GM19351 (cell line): Measurements from ENCODE around the gene ARL4C.
A peak's percentile ranks its signal among the peaks of the same experiment; 100 is the strongest.

Experiments
- ATAC-seq: cut with Tn5 transposase; IDR thresholded peaks from one replicate; pipeline ENCODE4 v1.9.1; 2021; ENCODE audit warnings: mild to moderate bottlenecking, moderate library complexity; ENCODE audit not compliant: unreplicated experiment

The ARL4C gene

DNA sequence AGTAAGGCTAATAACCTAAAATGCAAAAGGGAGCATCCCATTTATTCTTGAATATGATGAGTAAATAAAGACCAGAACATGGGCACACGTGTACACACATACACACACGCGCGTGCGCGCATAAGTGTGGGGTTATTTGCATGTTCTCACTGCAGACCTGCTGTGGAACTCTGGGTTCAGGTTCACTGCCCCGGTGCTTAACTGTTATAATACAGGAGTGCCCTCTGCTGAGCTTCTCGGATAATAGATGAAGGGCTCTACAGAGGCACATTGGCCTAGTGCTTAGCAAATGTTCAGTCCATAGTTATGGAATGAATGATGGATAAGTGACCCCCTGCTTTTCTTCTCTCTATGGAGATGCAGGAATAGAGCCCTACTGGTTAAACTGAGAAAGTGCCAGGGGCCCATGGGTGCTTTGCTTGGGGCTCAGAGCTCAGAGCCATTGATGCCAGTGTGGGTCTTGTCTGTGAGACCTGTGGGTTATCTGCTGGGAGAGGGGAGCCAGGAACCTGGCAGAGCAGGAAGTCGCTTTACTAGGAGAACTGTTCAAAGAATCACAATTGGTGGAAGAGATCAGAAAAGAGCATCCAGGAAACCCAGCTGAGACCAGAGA lies 3.6 kb upstream of the ARL4C start:
- ATAC-seq = peak; percentile 53

GRCh38 chr2:234497594-234498235 lies 834 bp upstream of the ARL4C start:
- ATAC-seq = no peak

DNA sequence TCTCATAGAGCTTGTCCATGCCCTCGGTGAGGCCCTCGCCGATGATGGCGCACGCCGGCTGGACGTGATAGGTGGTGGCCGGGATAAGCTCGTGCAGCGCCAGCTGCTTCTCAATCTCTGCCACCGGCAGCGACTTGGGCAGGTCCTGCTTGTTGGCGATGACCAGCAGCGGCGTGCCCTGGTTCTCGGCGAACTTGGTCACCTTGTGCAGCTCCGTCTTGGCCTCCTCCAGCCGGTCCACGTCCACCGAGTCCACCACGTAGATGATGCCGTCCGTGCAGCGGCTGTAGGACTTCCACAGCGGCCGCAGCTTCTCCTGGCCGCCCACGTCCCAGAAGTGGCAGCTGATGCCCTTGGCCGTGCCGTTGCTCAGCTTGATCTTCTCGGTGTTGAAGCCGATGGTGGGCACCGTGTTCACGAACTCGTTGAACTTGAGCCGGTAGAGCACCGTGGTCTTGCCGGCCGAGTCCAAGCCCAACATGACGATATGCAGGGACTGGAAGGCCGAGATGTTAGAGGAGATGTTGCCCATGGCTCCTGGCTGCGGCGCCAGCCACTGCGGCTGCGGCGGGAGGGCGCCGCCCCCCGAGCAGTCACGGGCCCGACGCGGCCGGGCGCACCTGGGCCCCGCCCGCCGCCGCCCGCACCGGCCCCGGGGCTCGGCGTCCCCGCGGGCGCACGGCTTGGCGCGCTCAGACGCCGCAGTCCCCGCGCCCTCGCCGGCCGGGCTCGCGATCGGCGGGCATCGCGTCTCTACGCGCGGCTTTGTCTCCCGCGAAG lies 636 bp downstream of the ARL4C start:
- ATAC-seq = peak; percentile 47

GRCh38 chr2:234495251-234496054 lies 1.4 kb downstream of the ARL4C start:
- ATAC-seq = no peak

DNA sequence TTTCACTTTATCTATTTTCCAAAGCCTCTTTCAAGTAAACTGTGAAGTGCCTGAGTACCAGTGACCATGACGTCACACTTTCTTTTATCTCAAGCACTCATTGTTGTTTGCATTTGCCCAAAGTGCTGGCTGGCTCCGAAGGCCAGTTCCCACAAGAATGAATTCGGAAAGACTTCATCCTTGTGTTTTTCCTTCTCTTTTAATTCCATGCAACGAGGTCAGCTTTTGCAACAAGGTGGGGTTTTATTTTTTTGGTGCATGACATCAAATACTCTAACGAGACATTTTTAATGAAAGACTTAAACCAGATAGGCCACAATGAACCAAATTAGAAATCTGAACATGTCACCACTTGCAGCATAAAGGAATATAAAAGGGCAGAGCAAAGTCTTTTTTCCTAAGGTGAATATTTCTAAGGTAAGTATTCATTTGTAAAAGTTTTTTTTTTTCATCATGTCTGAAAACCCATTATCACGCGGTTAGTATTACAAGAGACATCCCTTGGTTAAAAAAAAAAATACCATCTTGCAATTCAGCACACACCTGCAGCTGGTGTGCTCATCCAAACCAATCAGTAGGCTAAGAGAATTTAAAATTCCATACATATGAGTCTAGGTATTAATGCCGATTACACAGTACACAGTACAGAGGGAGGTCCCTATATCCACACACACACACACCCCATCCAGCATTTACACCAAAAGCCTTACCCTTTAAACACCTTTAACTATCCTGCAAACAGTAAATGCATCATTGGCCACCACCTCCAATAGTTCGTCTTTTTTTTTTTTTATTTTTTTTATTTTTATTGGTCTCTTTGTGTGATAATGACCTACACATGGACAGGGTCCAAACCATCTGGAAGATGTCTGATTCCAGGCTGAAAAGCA lies 2.3 kb downstream of the ARL4C start:
- no peak for ATAC-seq

DNA sequence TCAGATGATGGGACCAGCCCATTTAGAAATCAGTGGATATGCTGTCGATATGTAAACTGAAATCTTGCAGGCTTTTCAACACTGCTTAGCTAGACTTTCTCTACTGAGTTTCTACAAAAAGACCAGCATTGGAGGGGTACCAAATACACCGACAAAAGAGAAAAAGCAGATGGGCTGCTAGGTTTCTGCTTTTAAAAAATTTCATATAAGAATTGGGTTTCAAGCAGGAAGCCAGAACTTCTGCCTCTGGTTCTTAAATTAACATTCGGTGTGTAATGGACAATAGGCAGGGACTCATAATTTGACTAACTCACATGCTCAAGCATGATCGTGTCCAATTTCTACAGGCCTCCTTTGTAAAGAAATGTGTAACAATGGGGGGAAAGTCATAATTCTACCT lies 3.1 kb downstream of the ARL4C start:
- ATAC-seq = no peak

DNA sequence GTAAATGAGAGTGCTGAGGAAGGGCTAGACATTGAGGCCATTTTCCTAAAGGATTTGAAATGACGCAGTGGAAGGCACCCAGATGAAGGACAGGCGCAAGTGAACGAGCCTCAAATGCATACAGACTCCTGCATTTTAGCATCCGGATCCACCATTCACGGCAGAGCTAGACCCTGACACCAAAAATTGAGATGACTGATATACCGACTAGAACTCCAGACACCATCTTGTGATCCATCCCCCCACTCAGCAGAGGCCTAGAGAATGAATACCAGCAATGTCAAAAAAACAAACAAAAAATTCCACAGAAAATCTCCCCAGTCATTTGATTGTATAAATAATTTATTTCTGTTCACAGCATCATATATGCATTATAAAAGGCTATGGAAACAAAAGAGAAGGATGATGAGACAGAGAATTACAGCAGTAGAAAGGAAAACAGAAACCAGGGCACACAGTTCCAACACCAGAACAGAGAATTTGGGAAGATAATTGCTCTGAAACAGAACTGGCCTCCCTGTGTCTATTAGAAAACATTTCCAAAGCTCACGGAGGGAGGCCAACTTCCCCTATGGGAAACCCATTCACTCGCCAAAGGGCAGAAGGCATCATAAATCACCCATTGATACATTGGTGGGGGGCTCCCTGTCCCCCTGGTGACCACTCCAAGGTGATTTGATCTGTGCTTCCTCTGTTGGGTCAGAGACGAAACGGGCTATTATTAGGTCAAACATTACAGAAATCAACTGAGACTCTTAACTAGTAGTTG lies 4.0 kb downstream of the ARL4C start:
- ATAC-seq = no peak

DNA sequence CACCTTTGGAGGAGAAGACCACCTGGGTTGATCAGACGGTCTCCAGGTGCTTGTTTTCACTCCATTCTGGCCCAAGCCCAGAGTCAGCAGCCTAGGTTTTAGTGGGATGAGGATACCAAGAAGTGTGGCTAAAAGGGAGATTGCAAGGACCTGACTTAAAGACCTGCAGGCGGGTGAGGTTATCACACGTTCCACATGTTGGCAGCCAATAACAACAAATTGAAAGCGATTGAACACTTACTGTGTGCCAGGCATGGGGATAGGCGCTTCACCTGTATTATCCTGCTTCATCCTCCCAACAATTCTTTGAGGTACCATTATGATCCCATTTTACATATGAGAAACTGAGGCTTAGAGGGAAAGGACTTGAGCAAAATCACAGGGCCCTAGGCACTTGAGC lies 5.0 kb downstream of the ARL4C start:
- no peak for ATAC-seq

DNA sequence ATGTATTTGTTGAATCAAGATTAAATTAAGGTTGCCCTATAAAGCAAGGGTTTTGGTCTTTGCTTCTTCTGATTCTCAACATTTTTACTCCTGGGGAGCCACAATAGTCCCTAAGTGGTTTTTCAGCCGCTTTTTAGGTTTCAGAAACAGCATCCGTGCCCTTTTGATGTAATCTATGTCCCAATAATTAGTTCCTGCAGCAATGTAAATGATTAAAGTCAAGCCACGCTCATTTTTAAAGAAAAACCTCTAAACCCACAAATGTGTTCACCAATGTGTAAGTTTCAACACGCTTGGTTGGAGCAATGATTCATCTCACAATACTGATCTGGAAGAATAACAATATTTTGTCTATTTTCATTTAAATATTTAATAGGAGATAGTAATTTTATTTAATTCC lies 5.6 kb downstream of the ARL4C start:
- no peak for ATAC-seq

- ATAC-seq = peak; percentile 44
These were observed 6.4 kb downstream of the ARL4C start for GRCh38 chr2:234490271-234491091.

GRCh38 chr2:234488913-234489451 lies 7.9 kb downstream of the ARL4C start:
- peak; percentile 77 for ATAC-seq

DNA sequence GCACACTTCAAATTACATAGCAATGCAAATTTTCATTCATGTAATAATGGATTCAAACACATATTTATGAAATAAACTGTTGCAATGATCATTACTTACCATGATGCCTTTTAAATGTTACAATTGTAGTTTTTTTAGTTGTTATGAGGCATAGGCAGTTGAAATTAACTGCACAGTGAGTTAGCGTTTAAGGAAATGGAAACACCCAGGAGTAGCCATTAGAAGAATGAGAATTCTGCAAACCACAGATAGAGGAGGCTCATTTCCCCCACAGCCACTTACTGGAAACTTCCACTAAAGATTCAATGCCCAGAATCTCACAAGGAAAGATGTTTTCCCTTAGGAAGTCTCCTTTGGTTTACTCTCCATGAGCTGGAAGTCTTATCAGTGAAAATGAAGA lies 8.4 kb downstream of the ARL4C start:
- ATAC-seq = no peak

- no peak for ATAC-seq
These were observed 9.5 kb downstream of the ARL4C start for GRCh38 chr2:234487356-234487755.

DNA sequence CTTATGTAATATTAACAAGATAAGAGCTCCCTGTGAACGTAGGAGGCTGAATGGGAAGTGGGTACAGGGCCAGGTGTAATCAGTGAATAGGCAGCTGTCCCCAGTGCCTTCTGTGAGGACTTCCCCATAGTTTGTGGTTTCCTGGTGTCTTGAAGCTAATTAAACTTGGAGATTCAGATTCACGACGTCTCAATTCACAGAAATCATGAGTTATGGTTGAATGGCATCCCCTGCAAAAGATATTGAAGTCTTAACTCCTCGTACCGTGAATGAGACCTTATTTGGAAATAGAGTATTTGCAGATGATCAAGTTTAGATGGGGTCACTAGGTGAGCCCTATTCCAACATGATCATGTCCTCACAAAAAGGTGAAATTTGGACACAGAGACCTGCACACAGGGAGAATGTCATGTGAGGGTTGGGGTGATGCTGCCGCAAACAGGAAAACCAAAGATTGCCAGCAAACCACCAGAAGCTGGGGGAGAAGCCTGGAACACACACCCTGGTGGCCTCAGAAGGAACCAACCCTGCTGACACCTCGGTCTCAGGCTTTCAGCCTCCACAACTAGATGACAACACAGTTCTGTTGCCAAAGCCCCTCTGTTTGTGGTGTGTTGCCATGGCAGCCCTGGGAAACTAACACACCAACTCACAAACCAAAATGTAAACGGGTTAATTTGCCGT lies 13.2 kb downstream of the ARL4C start:
- ATAC-seq = peak; percentile 78

DNA sequence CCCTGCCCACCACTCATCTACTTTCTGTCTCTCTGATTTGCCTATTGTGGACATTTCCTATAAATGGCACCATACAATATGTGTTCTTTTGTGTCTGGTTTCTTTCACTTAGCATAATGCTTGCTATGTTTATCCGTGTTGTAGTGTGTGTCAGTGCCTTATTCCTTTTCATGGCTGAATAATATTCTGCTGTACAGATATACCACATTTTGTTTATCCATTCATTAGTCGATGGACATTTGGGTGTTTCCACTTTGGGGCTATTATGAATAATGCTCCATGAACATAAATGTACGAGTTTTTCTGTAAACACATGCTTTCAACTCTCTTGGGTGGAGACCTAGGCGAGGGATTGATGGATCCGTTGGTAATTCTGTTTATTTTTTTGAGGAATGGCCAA lies 15.6 kb downstream of the ARL4C start:
- no peak for ATAC-seq

DNA sequence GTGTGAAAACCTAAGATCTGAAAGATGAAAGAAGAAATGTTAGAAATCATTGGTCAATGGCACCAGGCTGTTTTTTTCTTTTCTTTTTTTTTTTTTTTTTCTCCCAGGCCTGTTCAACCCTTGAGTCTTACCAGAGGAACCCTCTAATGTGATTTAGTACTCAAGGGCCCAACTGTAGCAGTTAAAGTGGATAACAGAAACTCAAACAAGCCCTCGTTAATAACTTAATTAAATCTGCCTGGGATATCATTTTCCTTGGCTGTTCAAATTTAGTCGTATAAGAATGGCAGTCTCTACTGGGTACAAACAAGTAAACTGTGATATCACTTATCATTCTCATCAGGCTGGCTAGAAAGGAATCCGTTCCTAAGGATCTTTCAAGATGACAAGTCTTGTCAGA lies 16.5 kb downstream of the ARL4C start:
- ATAC-seq = no peak

DNA sequence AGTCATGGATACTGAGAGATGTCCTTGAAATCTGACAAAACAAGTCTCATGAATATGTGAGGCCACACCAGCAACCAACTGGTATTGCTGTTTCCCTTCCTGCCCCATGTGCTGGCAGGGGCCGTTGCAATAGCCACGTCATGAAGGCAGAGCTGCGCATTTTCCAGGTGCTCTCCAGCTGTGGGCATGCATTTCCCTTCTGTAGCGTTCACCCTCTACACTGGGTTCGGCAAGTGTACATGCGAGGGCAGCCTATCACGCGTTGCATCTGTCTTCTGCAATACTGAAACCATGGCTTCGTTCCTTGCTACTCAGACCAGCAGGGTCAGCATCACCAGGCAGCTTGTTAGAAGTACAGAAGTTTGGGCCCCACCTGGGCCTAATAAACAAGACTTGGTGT lies 17.4 kb downstream of the ARL4C start:
- no peak for ATAC-seq
